Mesenchymal stem cell (in vitro differentiated cells and primary cell): ENCODE measurements around the gene S100A8.

ENCODE experiments used
- DNase-seq: peaks from one replicate; pipeline ENCODE4 v3.0.0-alpha.2; 2013
- H2AFZ ChIP-seq: one replicate; pipeline ENCODE4 v1.6.1; 2013; ENCODE audit warnings: low read depth, mild to moderate bottlenecking, control low read depth, inconsistent platforms, low read length, moderate library complexity
- H2AK5ac ChIP-seq: 2 replicates; pipeline ENCODE4 v1.6.1; 2013; ENCODE audit warnings: low read length, moderate library complexity, mild to moderate bottlenecking, inconsistent platforms; ENCODE audit not compliant: severe bottlenecking
- H2BK120ac ChIP-seq: one replicate; pipeline ENCODE4 v1.6.1; 2013; ENCODE audit warnings: low read depth, mild to moderate bottlenecking, inconsistent platforms, low read length, moderate library complexity
- H2BK12ac ChIP-seq, 2 experiments: one replicate each; pipeline ENCODE4 v1.6.1; 2013; ENCODE audit warnings: inconsistent platforms in 2 of 2, low read length in 2 of 2, mild to moderate bottlenecking in 2 of 2, moderate library complexity in 2 of 2, control low read depth in 1 of 2
- H2BK15ac ChIP-seq: one replicate; pipeline ENCODE4 v1.6.1; 2013; ENCODE audit warnings: mild to moderate bottlenecking, low read depth, inconsistent platforms; ENCODE audit not compliant: poor library complexity, severe bottlenecking
- H2BK5ac ChIP-seq: 2 replicates; pipeline ENCODE4 v1.6.1; 2013; ENCODE audit warnings: low read depth, mild to moderate bottlenecking, low read length, control low read depth, inconsistent platforms; ENCODE audit not compliant: poor library complexity, severe bottlenecking
- H3K14ac ChIP-seq, 2 experiments: one replicate each; pipeline ENCODE4 v1.6.1; 2013; ENCODE audit warnings: inconsistent platforms in 2 of 2, low read length in 2 of 2, control low read depth in 1 of 2, mild to moderate bottlenecking in 1 of 2, moderate library complexity in 1 of 2
- H3K18ac ChIP-seq, 2 experiments: one replicate each; pipeline ENCODE4 v1.6.1; 2013; ENCODE audit warnings: inconsistent platforms in 2 of 2, low read length in 2 of 2, control low read depth in 1 of 2, low read depth in 1 of 2, mild to moderate bottlenecking in 1 of 2
- H3K23ac ChIP-seq, 2 experiments: one replicate each; pipeline ENCODE4 v1.6.1; 2013; ENCODE audit warnings: inconsistent platforms in 2 of 2, low read length in 2 of 2, mild to moderate bottlenecking in 2 of 2, moderate library complexity in 2 of 2, control low read depth in 1 of 2
- H3K27ac ChIP-seq: 2 replicates; pipeline ENCODE4 v1.5.1; 2013; ENCODE audit warnings: mild to moderate bottlenecking, moderate library complexity, low read length, control low read depth, inconsistent platforms; ENCODE audit not compliant: poor library complexity, severe bottlenecking
- H3K27me3 ChIP-seq, 2 experiments: 2 replicates each; pipeline versions ENCODE4 v1.6.1 to v1.7.0; 2013; ENCODE audit warnings: low read length in 2 of 2, mild to moderate bottlenecking in 2 of 2, moderate library complexity in 2 of 2, control low read depth in 1 of 2, inconsistent platforms in 1 of 2; ENCODE audit not compliant: control insufficient read depth in 1 of 2, insufficient read depth in 1 of 2
- H3K36me3 ChIP-seq, 2 experiments: 2 replicates each; pipeline versions ENCODE4 v1.6.1 to v1.7.0; 2013; ENCODE audit warnings: low read length in 2 of 2, control low read depth in 1 of 2, inconsistent platforms in 1 of 2, low read depth in 1 of 2, mild to moderate bottlenecking in 1 of 2; ENCODE audit not compliant: insufficient read depth in 2 of 2, control insufficient read depth in 1 of 2
- H3K4ac ChIP-seq, 2 experiments: one replicate each; pipeline ENCODE4 v1.6.1; 2013; ENCODE audit warnings: inconsistent platforms in 2 of 2, low read length in 2 of 2, mild to moderate bottlenecking in 2 of 2, moderate library complexity in 2 of 2, control low read depth in 1 of 2, low read depth in 1 of 2
- H3K4me1 ChIP-seq: 2 replicates; pipeline ENCODE4 v1.6.1; 2013; ENCODE audit warnings: low read depth, low read length, control low read depth; ENCODE audit not compliant: control insufficient read depth, insufficient read depth
- H3K4me2 ChIP-seq: 2 replicates; pipeline ENCODE4 v1.6.1; 2013; ENCODE audit warnings: low read length, mild to moderate bottlenecking, inconsistent platforms; ENCODE audit not compliant: poor library complexity, severe bottlenecking
- H3K4me3 ChIP-seq, 2 experiments: 2 replicates each; pipeline versions ENCODE4 v1.5.1 to v1.7.0; 2013; ENCODE audit warnings: low read length in 2 of 2, mild to moderate bottlenecking in 2 of 2, control low read depth in 1 of 2, low read depth in 1 of 2; ENCODE audit not compliant: insufficient read depth in 1 of 2
- H3K79me1 ChIP-seq: replicated peaks from 2 replicates; pipeline ENCODE4 v1.6.1; 2013; ENCODE audit warnings: mild to moderate bottlenecking, control low read depth, low read length, inconsistent platforms; ENCODE audit not compliant: poor library complexity, severe bottlenecking
- H3K9ac ChIP-seq: 2 replicates; pipeline ENCODE4 v1.7.0; 2013; ENCODE audit warnings: mild to moderate bottlenecking, low read length, moderate library complexity
- H3K9me3 ChIP-seq: 2 replicates; pipeline ENCODE4 v1.7.0; 2013; ENCODE audit warnings: mild to moderate bottlenecking, low read length; ENCODE audit not compliant: control insufficient read depth
- H4K8ac ChIP-seq: one replicate; pipeline ENCODE4 v1.6.1; 2013; ENCODE audit warnings: inconsistent platforms, mild to moderate bottlenecking, low read length, moderate library complexity
- H4K91ac ChIP-seq: one replicate; pipeline ENCODE4 v1.6.1; 2013; ENCODE audit warnings: mild to moderate bottlenecking, low read length, inconsistent platforms
- WGBS: methylation state at CpG from one replicate; pipeline ENCODE4 v1.1.7; 2013; ENCODE audit warnings: mixed read lengths; 5-methylcytosine and 5-hydroxymethylcytosine counted together

S100A8 gene

DNA sequence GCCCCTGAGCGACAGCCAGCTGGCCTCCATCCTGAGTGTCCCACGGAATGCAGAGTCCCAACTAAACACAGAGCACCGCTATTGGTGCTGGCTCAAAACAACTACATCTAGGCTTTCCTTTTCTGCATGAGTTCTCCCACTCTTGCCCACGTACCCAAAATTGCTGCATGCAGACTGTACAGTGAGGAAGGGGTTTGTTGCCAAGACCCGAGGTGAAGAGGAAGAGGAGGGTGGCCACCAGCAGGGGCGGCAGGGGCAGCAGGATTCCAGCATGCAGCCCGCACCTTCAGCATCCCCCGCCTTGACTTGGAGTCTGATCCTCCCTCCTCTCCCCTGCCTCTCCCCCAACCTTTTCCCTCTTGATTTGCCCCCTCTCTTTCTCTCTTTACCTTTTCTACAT, 25.2 kb downstream of the S100A8 start:
- 74% methylated on average over 6 of the region's 8 CpGs for WGBS
- Histone ChIP-seq H2BK120ac (no peak overlapping the region), H3K4ac (no peak overlapping the region), H3K14ac (no peak overlapping the region), H2BK5ac (no peak overlapping the region), H4K91ac (peak overlapping the region; percentile 29), H3K23ac (no peak overlapping the region), H3K9ac (no peak overlapping the region), H2AFZ (no peak overlapping the region), H3K4me3 (no peak overlapping the region), H3K36me3 (no peaks in the 10 kb centered on the region), H3K27ac (no peak overlapping the region), H3K4me2 (no peak overlapping the region), H3K4me1 (no peaks in the 10 kb centered on the region), H2BK15ac (no peak overlapping the region), H3K79me1 (no peaks in the 10 kb centered on the region), H2AK5ac (no peak overlapping the region), H3K9me3 (no peaks in the 10 kb centered on the region), H2BK12ac (no peak overlapping the region), H3K27me3 (peaks cover 26 to 72% of the 10 kb centered on the region in 2 experiments), H3K18ac (no peak overlapping the region), H4K8ac (no peak overlapping the region)
- DNase-seq, result no peak

DNA sequence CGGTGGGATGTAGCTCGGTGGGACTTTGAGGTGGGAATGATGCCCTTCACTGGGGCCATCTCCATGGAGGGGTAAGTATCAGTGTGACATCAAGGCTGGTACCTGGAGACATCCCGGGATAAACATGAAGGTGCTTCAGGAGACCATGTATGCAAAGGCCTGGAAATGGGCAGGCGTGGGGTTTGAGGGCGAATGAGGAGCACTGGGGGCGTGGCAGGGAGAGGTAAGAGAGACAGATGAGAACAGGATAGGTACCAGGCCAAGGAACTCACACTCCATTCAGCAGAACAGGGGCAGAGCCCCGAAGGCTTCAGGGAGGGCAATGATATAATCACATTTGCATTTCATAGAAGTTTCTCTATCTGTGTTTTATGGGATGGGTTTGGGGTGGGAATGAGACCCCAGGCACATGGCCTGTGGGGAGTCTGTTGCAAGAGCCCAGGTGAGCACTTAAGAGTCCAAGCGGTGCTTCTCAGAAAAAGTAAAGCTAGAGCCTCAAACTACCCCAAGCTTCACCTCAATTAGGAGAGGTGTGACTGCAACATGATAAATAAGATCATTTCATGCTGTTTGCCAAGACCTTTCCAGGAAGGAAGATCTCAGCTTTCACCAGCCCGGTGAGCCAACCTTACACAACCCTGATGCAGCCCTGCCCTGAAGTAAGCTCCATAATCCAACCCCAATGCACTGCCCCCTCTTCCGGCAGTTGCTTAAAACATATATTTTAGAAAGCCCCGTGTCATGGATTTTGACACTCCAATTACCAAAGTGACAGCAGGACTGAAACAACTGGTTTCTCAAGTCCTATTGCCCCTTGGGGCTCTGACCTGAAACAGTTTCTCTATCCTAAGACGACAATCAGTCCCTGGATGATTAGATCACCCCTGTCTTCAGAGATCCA, 25.9 kb downstream of the S100A8 start:
- Histone ChIP-seq H2BK120ac (no peak overlapping the region), H2BK15ac (no peak overlapping the region), H2BK12ac (no peak overlapping the region), H3K4me3 (no peak overlapping the region), H2BK5ac (no peak overlapping the region), H3K4ac (no peak overlapping the region), H3K9ac (no peak overlapping the region), H3K9me3 (no peaks in the 10 kb centered on the region), H3K23ac (no peak overlapping the region), H3K4me2 (no peak overlapping the region), H3K36me3 (no peaks in the 10 kb centered on the region), H4K8ac (no peak overlapping the region), H2AK5ac (no peak overlapping the region), H3K27me3 (peaks cover 26 to 72% of the 10 kb centered on the region in 2 experiments), H3K27ac (no peak overlapping the region), H3K14ac (no peak overlapping the region), H3K4me1 (no peaks in the 10 kb centered on the region), H4K91ac (no peak overlapping the region), H3K18ac (no peak overlapping the region), H2AFZ (no peak overlapping the region), H3K79me1 (no peaks in the 10 kb centered on the region)
- WGBS, result 78% methylated on average over 12 of the region's 12 CpGs
- DNase-seq, result no peak

DNA sequence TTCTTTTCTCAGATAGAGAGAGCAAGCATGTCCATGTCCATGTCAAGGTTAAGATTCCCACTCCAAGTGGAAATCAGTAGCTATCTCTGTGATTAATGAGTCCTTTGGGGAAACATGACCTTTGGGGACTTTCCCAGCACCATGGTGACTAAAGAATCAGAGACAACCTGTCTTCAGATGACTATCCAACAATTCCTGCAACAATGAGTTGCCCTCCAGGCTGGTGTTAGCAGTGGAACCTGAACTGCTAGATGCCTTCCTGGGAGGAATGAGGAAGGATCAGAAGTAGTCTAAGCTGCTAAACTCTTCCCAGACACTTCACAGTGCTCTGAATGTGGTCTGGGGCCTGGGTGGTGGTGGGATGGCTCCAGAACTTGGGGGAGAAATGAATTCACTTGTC, 26.7 kb downstream of the S100A8 start:
- H3K4me3 ChIP-seq, result no peak overlapping the region
- no peak overlapping the region for H3K27ac ChIP-seq
- no peak overlapping the region for H2BK5ac ChIP-seq
- H3K36me3 ChIP-seq, result no peaks in the 10 kb centered on the region
- no peak overlapping the region for H4K8ac ChIP-seq
- no peak overlapping the region for H3K14ac ChIP-seq
- peaks cover 26 to 67% of the 10 kb centered on the region in 2 experiments for H3K27me3 ChIP-seq
- no peak overlapping the region for H2BK15ac ChIP-seq
- no peak overlapping the region for H3K18ac ChIP-seq
- H3K4ac ChIP-seq, result no peak overlapping the region
- no peak for DNase-seq
- no peak overlapping the region for H2AK5ac ChIP-seq
- H3K79me1 ChIP-seq, result no peaks in the 10 kb centered on the region
- H2BK120ac ChIP-seq, result no peak overlapping the region
- no peak overlapping the region for H3K9ac ChIP-seq
- H3K4me1 ChIP-seq, result no peaks in the 10 kb centered on the region
- no peaks in the 10 kb centered on the region for H3K9me3 ChIP-seq
- no peak overlapping the region for H4K91ac ChIP-seq
- H2AFZ ChIP-seq, result no peak overlapping the region
- no peak overlapping the region for H3K4me2 ChIP-seq
- no peak overlapping the region for H2BK12ac ChIP-seq
- no peak overlapping the region for H3K23ac ChIP-seq

DNA sequence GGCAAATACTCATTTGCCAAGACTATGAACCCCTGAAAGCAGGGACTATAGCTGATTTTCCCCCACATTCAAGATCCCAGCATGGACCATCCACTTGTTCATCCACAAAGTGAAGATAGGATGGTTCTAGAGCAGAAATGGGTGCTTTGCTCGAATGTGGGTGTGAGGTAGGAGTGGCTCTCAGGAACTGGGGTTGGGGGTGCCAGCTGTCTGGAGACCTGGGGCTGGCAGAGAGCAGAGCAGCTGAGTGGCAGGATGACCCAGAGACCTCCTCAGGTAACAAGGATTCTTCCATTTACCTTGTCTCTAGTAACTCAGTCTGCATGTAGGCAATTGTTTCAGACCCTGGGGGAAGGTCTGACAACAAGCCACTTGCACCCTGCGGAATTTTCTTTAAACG, 27.2 kb downstream of the S100A8 start:
- H2AFZ ChIP-seq, result no peak overlapping the region
- no peak overlapping the region for H3K14ac ChIP-seq
- H2AK5ac ChIP-seq, result no peak overlapping the region
- H2BK15ac ChIP-seq, result no peak overlapping the region
- no peak for DNase-seq
- no peaks in the 10 kb centered on the region for H3K36me3 ChIP-seq
- no peak overlapping the region for H2BK12ac ChIP-seq
- no peaks in the 10 kb centered on the region for H3K4me1 ChIP-seq
- no peaks in the 10 kb centered on the region for H3K79me1 ChIP-seq
- no peak overlapping the region for H4K91ac ChIP-seq
- peaks cover 26 to 72% of the 10 kb centered on the region in 2 experiments for H3K27me3 ChIP-seq
- no peak overlapping the region for H3K18ac ChIP-seq
- no peak overlapping the region for H2BK120ac ChIP-seq
- H3K4me3 ChIP-seq, result no peak overlapping the region
- no peak overlapping the region for H4K8ac ChIP-seq
- H3K4me2 ChIP-seq, result no peak overlapping the region
- WGBS, result 37% methylated on average over 3 of the region's 3 CpGs
- no peak overlapping the region for H3K23ac ChIP-seq
- H3K4ac ChIP-seq, result no peak overlapping the region
- H3K9me3 ChIP-seq, result no peaks in the 10 kb centered on the region
- no peak overlapping the region for H3K9ac ChIP-seq
- no peak overlapping the region for H3K27ac ChIP-seq
- H2BK5ac ChIP-seq, result no peak overlapping the region
